CD4-positive, alpha-beta T cell treated with Interleukin-4 for 4 hours (primary cell): ENCODE data around the gene AP4S1.
"Not testable (repeated sequence)": the region's sequence is repeated elsewhere in the genome, so short reads cannot be mapped to it uniquely, and the experiment has no call there.

Source experiments
- DNase-seq: peaks from one replicate; pipeline ENCODE4 v3.0.0-alpha.2; 2020

Gene AP4S1, protein sequence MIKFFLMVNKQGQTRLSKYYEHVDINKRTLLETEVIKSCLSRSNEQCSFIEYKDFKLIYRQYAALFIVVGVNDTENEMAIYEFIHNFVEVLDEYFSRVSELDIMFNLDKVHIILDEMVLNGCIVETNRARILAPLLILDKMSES

DNA sequence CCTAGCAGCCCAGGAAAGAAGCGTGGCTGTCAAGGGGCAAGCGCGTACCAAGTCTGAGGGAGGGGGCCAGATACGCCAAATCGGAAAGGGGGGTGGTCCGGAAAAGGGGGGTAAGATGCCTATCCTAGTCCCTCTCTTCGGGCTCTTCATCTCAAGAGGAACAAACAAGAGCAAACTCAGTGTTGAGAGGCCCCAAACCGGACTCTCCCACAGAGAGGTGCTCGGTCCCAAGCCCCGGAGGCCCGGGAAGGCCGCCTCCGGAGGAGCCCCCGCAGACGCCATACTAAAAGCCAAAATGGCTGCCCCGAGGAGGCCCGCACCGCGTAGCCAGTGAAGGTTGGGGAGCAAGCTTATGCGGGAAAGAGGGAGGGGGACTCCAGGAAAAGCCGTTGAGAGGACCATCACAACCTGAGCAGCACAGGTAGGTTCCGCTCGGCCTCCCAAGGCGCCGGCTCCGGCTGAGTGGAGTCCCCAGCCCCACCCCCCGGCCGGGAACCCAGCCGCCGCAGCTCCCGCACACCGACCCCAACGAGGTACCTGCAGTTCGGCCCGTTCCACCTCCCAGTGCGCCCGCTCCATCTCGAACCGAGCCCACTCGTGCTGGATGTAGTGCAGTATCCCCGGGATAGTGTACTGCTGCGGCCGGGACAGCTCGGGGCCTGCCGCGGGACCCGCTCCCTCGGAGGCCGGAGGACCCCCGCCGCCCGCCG lies at the start of gene AP4S1:
AP4S1 (plus strand) TSS at position 283 of the 710 bp plus-strand sequence. CDS start 40,548 bp downstream, outside the sequence.
- DNase-seq: peak; percentile 25

GRCh38 chr14:30977752-30978151 lies 47.7 kb upstream of the AP4S1 start:
- DNase-seq: no peak

DNA sequence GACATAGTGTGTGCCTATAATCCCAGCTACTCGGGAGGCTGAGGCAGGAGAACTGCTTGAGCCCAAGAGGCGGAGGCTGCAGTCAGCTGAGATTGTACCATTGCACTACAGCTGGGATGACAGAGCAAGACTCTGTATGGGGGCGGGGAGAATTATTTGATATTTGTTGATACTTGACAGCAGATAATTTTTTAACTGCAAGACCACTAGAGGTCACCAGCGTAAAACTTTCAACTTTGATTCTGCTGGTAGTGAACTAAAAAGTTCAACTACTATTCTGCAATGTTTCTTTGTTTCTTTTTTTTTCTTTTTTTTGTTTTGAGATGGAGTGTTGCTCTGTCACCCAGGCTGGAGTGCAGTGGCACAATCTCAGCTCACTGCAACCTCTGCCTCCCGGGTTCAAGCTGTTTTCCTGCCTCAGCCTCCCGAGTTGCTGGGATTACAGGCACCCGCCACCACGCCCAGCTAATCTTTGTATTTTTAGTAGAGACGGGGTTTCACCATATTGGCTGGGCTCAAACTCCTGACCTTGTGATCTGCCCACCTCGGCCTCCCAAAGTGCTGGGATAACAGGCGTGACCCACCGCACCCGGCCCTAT lies 45.2 kb upstream of the AP4S1 start:
- peak; percentile 73 for DNase-seq

GRCh38 chr14:30980980-30981379 lies 44.5 kb upstream of the AP4S1 start:
- DNase-seq: no peak

DNA sequence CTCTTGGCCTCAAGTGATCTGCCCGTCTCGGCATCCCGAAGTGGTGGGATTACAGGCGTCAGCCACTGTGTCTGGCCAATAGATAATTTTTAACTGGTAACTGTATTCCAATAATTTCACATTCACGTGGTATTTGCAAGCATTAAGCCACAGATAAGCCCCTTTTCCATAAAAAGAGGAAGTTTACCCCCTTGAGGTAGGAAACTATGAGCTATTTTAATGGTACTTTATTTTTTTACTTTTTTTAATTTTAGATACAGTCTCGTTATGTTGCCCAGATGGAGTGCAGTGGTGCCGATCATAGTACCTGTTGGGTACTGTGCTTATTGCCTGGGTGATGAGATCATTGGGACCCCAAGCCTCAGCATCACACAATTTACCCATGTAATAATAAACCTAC lies 42.9 kb upstream of the AP4S1 start:
- no peak for DNase-seq

- DNase-seq: no peak
Measured at GRCh38 chr14:30983858-30984257, 41.6 kb upstream of the AP4S1 start.

DNA sequence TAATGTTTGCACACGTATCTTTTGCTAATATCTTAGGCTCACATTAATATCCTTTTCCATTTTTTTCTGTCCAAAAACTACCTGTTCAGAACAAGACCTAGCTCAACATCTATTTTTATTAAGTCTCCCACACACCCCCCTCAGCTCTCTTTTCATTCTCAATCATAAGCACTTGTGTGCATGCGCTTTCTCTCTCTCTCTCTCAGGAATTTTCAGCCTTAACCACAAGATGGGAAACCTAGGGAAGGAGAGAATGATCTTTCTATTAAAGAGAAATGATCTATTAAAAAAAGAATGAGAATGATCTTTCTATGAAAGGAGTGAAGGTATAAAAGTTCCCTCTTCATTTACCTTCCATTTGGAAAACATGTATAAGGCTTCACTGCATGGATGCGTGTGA lies 39.7 kb upstream of the AP4S1 start:
- DNase-seq: no peak

- DNase-seq: no peak
Measured at GRCh38 chr14:30988509-30988908, 36.9 kb upstream of the AP4S1 start.

DNA sequence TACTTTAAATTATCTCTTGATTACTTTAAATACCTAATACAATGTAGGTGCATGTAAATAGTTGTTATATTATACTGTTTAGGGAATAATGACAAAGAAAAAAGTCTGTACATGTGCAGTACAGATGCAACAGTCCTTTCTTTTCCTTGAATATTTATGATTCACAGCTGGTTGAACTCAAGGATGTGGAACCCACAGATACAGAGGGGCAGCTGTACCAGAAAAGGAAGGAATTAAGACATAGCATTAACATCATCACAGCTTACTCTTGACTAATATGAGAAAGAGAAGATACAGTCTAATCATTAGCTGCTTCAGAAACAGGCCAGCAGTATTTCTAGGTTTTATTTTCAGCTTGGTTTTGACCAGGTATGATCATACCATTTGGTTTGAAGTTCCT lies 34.7 kb upstream of the AP4S1 start:
- DNase-seq: no peak

DNA sequence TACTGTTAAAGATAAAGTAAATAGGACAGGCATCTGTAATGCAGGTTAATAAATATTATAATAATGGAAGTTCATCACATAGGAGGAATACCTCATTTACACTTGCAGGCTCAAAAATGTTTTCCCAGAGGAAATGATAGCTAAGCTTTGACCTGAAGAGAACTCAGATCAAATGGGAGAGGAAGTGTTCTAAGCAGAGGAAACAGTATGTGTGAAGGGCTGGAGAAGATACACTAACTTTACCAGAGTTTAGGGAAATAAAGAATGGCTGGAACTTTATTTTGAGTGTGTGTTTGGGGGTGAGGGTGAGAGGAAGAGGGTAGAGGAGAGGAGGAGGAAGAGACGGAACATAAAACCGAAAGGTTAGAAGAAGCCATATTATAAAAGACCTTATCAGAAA lies 34.0 kb upstream of the AP4S1 start:
- no peak for DNase-seq

GRCh38 chr14:30993071-30993470 lies 32.4 kb upstream of the AP4S1 start:
- no peak for DNase-seq

- no peak for DNase-seq
Measured at GRCh38 chr14:30994681-30995620, 30.5 kb upstream of the AP4S1 start.

- DNase-seq: no peak
Measured at GRCh38 chr14:30995689-30996088, 29.8 kb upstream of the AP4S1 start.

- DNase-seq: no peak
Measured at GRCh38 chr14:30996892-30997659, 28.4 kb upstream of the AP4S1 start.

GRCh38 chr14:30998100-30998706 lies 27.2 kb upstream of the AP4S1 start:
- no peak for DNase-seq

DNA sequence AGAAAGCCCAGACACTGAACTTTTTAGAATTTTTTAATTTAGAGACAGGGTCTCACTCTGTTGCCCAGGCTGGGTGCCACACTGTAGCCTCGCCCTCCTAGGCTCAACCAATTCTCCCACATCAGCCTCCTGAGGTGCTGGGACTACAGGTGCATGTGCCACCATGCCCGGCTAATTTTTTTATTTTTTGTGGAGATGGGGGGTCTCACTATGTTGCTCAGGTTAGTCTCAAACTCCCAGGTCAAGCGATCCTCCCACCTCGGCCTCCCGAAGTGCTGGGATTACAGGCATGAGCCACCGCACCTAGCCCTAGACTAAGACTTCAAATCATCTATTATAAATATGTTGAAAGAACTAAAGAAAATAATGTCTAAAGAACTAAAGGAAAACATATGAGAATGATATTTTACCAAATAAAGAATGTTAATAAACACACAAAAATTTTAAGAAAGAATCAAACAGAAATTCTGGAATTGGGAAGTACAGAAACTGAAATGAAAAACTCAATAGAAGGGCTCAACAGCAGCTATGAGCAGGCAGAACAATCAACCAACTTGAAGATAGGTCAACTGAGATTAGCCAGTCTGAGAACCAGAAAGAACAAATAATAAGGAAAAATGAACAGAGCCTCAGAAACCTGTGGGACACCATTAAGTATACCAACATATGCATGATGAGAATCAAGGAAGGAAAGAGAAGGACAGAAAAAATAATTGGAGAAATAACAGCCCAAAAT lies 26.2 kb upstream of the AP4S1 start:
- DNase-seq: no peak

- no peak for DNase-seq
Measured at GRCh38 chr14:31000629-31001338, 24.7 kb upstream of the AP4S1 start.

GRCh38 chr14:31001339-31001658 lies 24.1 kb upstream of the AP4S1 start:
- DNase-seq: no peak

- no peak for DNase-seq
Measured at GRCh38 chr14:31003284-31003683, 22.2 kb upstream of the AP4S1 start.

- DNase-seq: not testable (repeated sequence)
Measured at GRCh38 chr14:31004007-31004406, 21.4 kb upstream of the AP4S1 start.

DNA sequence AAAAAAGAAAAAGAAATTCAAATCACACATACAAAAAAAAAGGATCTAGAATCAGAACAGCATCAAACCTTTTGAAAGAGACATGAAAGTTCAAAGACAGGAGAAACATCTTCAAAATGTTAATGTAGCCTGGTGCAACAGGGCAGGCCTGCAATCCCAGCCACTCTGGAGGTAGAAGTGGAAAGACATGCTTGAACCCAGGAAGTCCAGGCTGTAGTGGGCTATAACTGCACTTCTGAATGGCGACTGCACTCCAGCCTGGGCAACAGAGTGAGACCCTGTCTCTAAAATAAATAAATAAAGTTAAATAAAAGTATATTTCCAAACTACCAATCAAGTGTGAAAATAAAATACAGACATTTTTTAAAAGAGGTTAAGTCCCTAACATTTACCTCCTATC lies 18.7 kb upstream of the AP4S1 start:
- no peak for DNase-seq
